HL-60/S4 treated with retinoic acid at 250 ng/mL for 4 days and 3 days (cell line): ENCODE data around the gene EIF2S2.

ENCODE experiments used
- in situ Hi-C: fragments of 300-500 bp; cut with MboI; formaldehyde crosslinking; loops from 2 replicates; pipeline ENCODE4 v1.7.0; 2022; ENCODE audit warnings: low sequenced_read_pairs

Gene EIF2S2

GRCh38 chr20:34066476-34067090 lies 45.5 kb downstream of the EIF2S2 start:
- in situ Hi-C loops: no loop called here

GRCh38 chr20:34065260-34065659 lies 46.8 kb downstream of the EIF2S2 start:
- in situ Hi-C loops: no loop called here

GRCh38 chr20:34064286-34064685 lies 47.8 kb downstream of the EIF2S2 start:
- in situ Hi-C loops: no loop called here

- in situ Hi-C loops: no loop called here
These were observed 49.2 kb downstream of the EIF2S2 start for GRCh38 chr20:34062570-34063482.

GRCh38 chr20:34061695-34062094 lies 50.3 kb downstream of the EIF2S2 start:
- in situ Hi-C loops: no loop called here

- in situ Hi-C loops: no loop called here
These were observed 51.1 kb downstream of the EIF2S2 start for GRCh38 chr20:34060970-34061369.

GRCh38 chr20:34058831-34059230 lies 53.2 kb downstream of the EIF2S2 start:
- in situ Hi-C loops: no loop called here

GRCh38 chr20:34055290-34055689 lies 56.8 kb downstream of the EIF2S2 start:
- in situ Hi-C loops: no loop called here

GRCh38 chr20:34052414-34052813 lies 59.6 kb downstream of the EIF2S2 start:
- in situ Hi-C loops: no loop called here

- in situ Hi-C loops: no loop called here
These were observed 61.9 kb downstream of the EIF2S2 start for GRCh38 chr20:34049897-34050695.

- in situ Hi-C loops: no loop called here
These were observed 62.7 kb downstream of the EIF2S2 start for GRCh38 chr20:34049389-34049788.

- in situ Hi-C loops: no loop called here
These were observed 64.1 kb downstream of the EIF2S2 start for GRCh38 chr20:34047917-34048316.

- in situ Hi-C loops: no loop called here
These were observed 64.9 kb downstream of the EIF2S2 start for GRCh38 chr20:34047010-34047687.

GRCh38 chr20:34045930-34046725 lies 65.9 kb downstream of the EIF2S2 start:
- in situ Hi-C loops: no loop called here

- in situ Hi-C loops: no loop called here
These were observed 66.7 kb downstream of the EIF2S2 start for GRCh38 chr20:34045294-34045693.

- in situ Hi-C loops: no loop called here
These were observed 69.0 kb downstream of the EIF2S2 start for GRCh38 chr20:34043025-34043424.

GRCh38 chr20:34042262-34042661 lies 69.8 kb downstream of the EIF2S2 start:
- in situ Hi-C loops: no loop called here

GRCh38 chr20:34041226-34041625 lies 70.8 kb downstream of the EIF2S2 start:
- in situ Hi-C loops: no loop called here

GRCh38 chr20:34040300-34040995 lies 71.6 kb downstream of the EIF2S2 start:
- in situ Hi-C loops: no loop called here
